GM21528 (cell line): ENCODE measurements around the gene TMEM63A.
"Not testable (repeated sequence)": the region's sequence is repeated elsewhere in the genome, so short reads cannot be mapped to it uniquely, and the experiment has no call there.

ENCODE experiments used
- ATAC-seq: cut with Tn5 transposase; IDR thresholded peaks from one replicate; pipeline ENCODE4 v1.9.1; 2021; ENCODE audit warnings: mild to moderate bottlenecking, moderate library complexity; ENCODE audit not compliant: unreplicated experiment, low FRiP score

Gene TMEM63A

GRCh38 chr1:225808136-225808535, 74.0 kb downstream of the TMEM63A start:
- no peak for ATAC-seq

DNA sequence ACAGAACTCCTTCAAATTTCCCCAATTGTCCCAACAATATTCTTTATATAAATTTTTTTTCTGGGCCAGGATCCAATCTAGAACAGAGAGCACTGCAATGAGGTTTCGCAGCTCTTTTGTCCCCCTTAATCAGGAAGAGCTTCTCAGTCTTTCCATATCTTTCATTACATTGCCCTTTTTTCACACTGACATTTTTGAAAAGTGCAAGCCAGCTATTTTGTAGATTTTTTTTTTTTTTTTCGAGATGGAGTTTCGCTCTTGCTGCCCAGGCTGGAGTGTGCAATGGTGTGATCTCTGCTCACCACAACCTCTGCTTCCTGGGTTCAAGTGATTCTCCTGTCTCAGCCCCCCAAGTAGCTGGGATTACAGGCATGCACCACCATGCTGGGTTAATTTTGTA, 75.4 kb downstream of the TMEM63A start:
- not testable (repeated sequence) for ATAC-seq

GRCh38 chr1:225806249-225806648, 75.9 kb downstream of the TMEM63A start:
- no peak for ATAC-seq

GRCh38 chr1:225801146-225801545, 81.0 kb downstream of the TMEM63A start:
- not testable (repeated sequence) for ATAC-seq

DNA sequence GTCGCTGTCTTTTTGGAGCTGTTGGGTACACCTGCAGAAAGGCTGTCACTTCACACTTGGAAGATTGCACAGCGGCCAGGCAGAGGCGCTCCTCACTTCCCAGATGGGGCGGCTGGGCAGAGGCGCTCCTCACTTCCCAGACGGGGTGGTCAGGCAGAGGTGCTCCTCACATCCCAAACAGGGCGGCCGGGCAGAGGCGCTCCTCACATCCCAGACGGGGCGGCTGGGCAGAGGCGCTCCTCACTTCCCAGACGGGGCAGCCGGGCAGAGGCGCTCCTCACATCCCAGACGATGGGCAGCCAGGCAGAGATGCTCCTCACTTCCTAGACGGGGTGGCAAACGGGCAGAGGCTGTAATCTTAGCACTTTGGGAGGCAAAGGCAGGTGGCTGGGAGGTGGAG, 86.1 kb downstream of the TMEM63A start:
- ATAC-seq = not testable (repeated sequence)
